HL-60 (cell line): ENCODE data around the gene PTBP1.
"Not testable (repeated sequence)": the region's sequence is repeated elsewhere in the genome, so short reads cannot be mapped to it uniquely, and the experiment has no call there.

Experiments used
- DNase-seq, 2 experiments: peaks; one replicate each; pipeline ENCODE4 v3.0.0-alpha.2; 2010 to 2020; ENCODE audit warnings: low read depth in 1 of 2, low spot score in 1 of 2
- H3K27ac ChIP-seq: fragments of 250-450 bp; sonication (Bioruptor Pico); replicated peaks from 2 replicates; pipeline ENCODE4 v1.5.1; 2020; ENCODE audit warnings: mild to moderate bottlenecking, moderate library complexity
- H3K27me3 ChIP-seq: fragments of 250-450 bp; sonication (Bioruptor Pico); 2 replicates; pipeline ENCODE4 v1.5.1; 2021; ENCODE audit warnings: mild to moderate bottlenecking, moderate library complexity; ENCODE audit not compliant: insufficient read depth, poor library complexity, severe bottlenecking
- H3K4me3 ChIP-seq: replicated peaks from 2 replicates; pipeline ENCODE4 v1.5.1; 2011; ENCODE audit warnings: mild to moderate bottlenecking, control low read depth, low read length; ENCODE audit not compliant: insufficient read depth
- CTCF ChIP-seq: IDR thresholded peaks from one replicate; pipeline ENCODE4 v1.5.1; 2011; ENCODE audit warnings: low read length, control low read depth, inconsistent platforms; ENCODE audit not compliant: insufficient read depth
- GABPA ChIP-seq: IDR thresholded peaks from 2 replicates; pipeline ENCODE4 v1.6.1; 2012; ENCODE audit warnings: low read depth
- POLR2AphosphoS5 ChIP-seq: IDR thresholded peaks from 2 replicates; pipeline ENCODE4 v1.6.1; 2012; ENCODE audit warnings: low read depth
- REST ChIP-seq: IDR thresholded peaks from 2 replicates; pipeline ENCODE4 v1.6.1; 2012; ENCODE audit warnings: low read depth; ENCODE audit not compliant: insufficient replicate concordance
- SPI1 ChIP-seq: IDR thresholded peaks from 2 replicates; pipeline ENCODE4 v1.6.1; 2012; ENCODE audit warnings: low read depth, mild to moderate bottlenecking, borderline replicate concordance

The PTBP1 gene

GRCh38 chr19:843836-844545, 46.7 kb downstream of the PTBP1 start:
- Histone ChIP-seq H3K4me3 (peak overlapping the region; percentile 68), H3K27ac (peak overlapping the region; percentile 74), H3K27me3 (no peaks in the 10 kb centered on the region)
- TF ChIP-seq GABPA: no peak
- TF ChIP-seq POLR2AphosphoS5: peak; percentile 60; the same call in 1 of the 2 replicates
- DNase-seq: peak in 1 of 2 experiments; percentile 63

- DNase-seq: no peak
- no peak for TF ChIP-seq CTCF
- peak; percentile 55 for TF ChIP-seq POLR2AphosphoS5
- peak overlapping the region; percentile 45 for H3K4me3 ChIP-seq
- H3K27ac ChIP-seq: peak overlapping the region; percentile 67
- H3K27me3 ChIP-seq: no peaks in the 10 kb centered on the region
Measured at GRCh38 chr19:844546-844971, 47.3 kb downstream of the PTBP1 start.

GRCh38 chr19:845707-846521, 48.7 kb downstream of the PTBP1 start:
- Histone ChIP-seq H3K27me3 (no peaks in the 10 kb centered on the region), H3K27ac (peak overlapping the region; percentile 15; the same call in 1 of the 2 replicates), H3K4me3 (no peak overlapping the region; the same call in 1 of the 2 replicates)
- no peak for DNase-seq
- TF ChIP-seq POLR2AphosphoS5 (peak; percentile 88), CTCF (no peak), GABPA (no peak), SPI1 (no peak)

GRCh38 chr19:848386-848921, 51.2 kb downstream of the PTBP1 start:
- Histone ChIP-seq H3K27me3 (no peaks in the 10 kb centered on the region), H3K27ac (0 out of 2 replicates have a peak overlapping the region, but pooled peaks have one; percentile 6), H3K4me3 (no peak overlapping the region)
- TF ChIP-seq GABPA (no peak), POLR2AphosphoS5 (peak; percentile 97)
- DNase-seq: peak in 1 of 2 experiments; percentile 73

GRCh38 chr19:849195-849594, 51.9 kb downstream of the PTBP1 start:
- DNase-seq, H3K27me3 ChIP-seq, H3K4me3 ChIP-seq, H3K27ac ChIP-seq: not testable (repeated sequence)

- no peaks in the 10 kb centered on the region for H3K27me3 ChIP-seq
- H3K27ac ChIP-seq: peak overlapping the region; percentile 77
- TF ChIP-seq SPI1 (peak; percentile 34; the same call in 1 of the 2 replicates), CTCF (no peak), POLR2AphosphoS5 (peak; percentile 76; the same call in 1 of the 2 replicates), REST (no peak), GABPA (no peak)
- peak overlapping the region; percentile 35 for H3K4me3 ChIP-seq
- DNase-seq: peak; percentile 83 to 95
Measured at GRCh38 chr19:850221-850978, 53.1 kb downstream of the PTBP1 start.
